ENCODE data around the gene PIEZO2.

Gene PIEZO2

GRCh38 chr18:11024928-11025669, 124.3 kb downstream of the PIEZO2 start:
- DNase-seq = no peak

DNA sequence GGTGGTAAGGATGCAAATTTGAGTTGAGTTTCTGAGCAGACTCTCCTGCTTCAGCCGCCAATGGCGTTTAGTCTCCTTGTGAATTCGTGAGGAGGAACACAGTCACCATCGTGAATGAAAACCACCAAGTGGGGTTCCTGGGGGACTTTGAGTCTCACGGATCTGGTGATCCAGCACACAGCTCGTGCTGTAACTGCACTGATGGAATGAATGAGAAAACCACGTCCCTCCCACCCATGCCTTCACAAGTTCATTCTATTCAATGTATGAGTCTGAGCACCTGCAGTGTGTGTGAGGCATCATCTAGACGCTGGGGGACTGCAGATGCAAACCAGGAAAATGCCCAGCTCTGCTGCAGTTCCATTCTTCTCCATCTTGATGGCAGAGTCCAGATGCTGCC, 127.9 kb downstream of the PIEZO2 start:
- DNase-seq = no peak

- DNase-seq = no peak
Observed at GRCh38 chr18:11020877-11021414, 128.4 kb downstream of the PIEZO2 start.

GRCh38 chr18:11020161-11020853, 129.1 kb downstream of the PIEZO2 start:
- no peak for DNase-seq

DNA sequence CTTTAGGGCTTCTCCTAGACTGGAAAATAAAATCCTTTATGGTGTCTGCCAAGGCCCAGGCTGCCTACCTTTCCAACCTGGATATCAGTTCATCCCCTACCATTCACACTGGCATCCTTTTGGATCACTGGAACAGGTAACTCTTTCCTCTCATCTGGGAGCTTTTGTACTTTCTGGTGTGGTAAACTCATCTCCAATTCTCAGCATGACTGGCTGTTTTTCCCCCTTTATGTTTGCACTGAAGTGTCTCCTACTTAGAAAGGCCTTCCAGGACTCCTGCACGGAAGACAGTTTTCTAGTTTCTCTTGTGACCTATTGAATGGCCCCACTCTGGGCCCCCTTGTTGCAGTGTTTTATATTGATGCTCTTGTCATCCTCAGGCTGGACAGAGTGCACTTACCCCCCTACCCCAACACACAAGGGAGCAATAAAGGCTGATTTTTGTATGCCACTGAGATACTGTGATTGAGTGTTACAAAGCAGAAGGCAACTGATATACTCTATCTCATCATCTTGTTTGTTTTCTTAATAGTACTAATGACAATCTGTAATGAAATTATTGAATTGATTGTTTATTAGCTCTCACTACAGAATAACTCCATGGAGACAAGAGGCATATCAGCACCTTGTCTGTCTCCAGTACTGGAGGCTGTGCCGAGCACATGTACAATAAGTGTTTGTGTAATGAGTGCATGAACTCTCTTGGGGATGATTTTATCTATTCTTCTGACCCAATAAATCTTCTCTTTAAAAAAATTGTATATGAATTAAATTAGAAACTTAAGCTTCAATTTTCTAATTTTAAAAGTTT, 129.9 kb downstream of the PIEZO2 start:
- DNase-seq = no peak

DNA sequence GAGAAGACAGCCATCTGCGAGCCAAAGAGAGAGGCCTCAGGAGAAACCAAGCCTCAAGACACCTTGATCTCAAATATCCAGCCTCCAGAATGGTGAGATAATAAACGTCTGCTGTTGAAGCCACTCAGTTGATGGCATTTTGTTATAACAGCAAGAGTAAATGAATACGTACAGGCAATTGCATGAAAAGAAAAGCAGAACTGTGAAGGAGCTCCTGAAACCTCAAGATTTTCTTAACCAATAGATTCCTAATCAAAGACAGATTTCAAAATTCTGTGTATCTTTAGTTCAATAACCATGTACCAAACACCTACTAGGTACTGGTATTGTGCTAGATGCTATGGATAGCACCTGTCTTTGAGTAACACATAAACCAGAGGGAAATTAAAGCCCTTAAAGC, 139.5 kb downstream of the PIEZO2 start:
- no peak for DNase-seq

DNA sequence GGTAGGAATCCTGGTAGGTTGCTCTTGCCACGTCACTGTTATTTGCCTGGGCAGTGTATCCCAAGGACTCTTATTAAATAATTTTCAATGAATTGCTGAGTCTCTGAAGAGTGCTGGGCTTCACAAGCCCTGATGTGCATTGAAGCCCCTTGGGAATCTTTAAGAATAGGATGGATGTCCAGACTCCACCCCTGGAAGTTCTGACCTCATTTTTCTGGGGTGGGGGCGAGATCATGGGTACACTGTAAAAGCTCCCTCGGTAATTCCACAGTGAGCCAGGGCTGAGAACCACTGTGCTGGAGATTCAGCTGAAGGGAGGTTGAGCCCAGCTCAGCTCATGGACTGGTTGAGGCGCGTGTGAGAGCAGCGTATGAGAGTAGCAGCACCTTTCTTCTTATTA, 140.2 kb downstream of the PIEZO2 start:
- DNase-seq = no peak

GRCh38 chr18:11008505-11008904, 140.9 kb downstream of the PIEZO2 start:
- no peak for DNase-seq

DNA sequence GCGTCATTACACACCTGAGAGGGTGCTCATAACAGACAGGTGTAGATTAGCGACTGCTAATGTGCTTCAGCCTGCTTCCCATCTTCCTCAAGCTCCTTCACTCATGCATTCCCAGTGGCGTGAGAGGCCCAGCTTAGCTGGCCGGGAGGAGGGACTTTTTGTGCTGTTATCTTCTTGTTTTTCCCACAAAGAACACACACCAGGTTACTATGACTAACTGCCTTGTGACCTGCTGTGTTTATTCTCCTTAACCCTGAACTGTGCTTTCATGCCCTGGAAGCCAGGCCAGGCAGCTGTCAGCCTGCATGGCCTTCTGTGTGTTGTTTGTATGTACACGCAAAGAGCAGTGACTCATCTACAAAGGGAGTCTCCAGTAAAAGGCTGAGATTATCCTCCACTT, 143.8 kb downstream of the PIEZO2 start:
- no peak for DNase-seq

DNA sequence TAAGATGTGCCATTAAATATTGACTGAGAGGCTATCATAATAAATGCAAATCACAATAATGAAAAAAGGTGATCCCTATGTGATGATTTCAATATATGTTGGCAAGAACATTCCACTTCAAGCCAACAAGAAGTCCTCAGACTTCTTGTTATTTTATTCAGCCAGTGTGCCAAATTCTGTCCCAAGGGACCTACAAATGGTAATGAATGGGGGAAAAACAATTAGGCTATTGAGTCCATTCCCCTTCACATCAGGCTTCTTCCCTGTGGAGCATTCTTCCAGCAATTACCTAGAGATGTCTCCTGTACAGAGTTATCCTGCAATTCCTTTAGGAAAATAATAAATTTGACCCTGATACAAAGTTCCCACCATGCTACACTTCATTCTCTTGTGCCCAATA, 144.4 kb downstream of the PIEZO2 start:
- no peak for DNase-seq

- no peak for DNase-seq
Observed at GRCh38 chr18:11004294-11004693, 145.1 kb downstream of the PIEZO2 start.

GRCh38 chr18:11002796-11003195, 146.6 kb downstream of the PIEZO2 start:
- peak; percentile 18 for DNase-seq

- no peak for DNase-seq
Observed at GRCh38 chr18:11002277-11002676, 147.1 kb downstream of the PIEZO2 start.

DNA sequence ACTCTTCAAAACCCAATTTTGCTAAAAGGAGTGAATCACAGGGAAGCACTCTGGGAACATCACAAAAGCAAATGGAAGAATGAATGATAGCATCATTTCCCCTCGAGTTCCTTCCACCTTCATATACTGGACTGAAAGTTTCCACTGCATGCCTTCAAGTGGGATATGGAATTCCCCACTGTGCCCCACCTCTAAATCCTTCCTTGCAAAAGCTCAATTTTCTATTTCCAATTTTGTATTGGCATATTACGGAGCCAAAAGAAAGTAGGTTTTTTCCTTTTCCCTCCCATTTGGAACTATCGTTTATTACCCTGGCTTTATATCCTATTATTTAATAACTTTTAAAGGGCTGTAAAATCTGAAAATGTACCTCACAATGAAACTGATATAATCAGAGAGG, 149.3 kb downstream of the PIEZO2 start:
- DNase-seq = no peak

- DNase-seq = no peak
Observed at GRCh38 chr18:10997885-10998284, 151.5 kb downstream of the PIEZO2 start.

DNA sequence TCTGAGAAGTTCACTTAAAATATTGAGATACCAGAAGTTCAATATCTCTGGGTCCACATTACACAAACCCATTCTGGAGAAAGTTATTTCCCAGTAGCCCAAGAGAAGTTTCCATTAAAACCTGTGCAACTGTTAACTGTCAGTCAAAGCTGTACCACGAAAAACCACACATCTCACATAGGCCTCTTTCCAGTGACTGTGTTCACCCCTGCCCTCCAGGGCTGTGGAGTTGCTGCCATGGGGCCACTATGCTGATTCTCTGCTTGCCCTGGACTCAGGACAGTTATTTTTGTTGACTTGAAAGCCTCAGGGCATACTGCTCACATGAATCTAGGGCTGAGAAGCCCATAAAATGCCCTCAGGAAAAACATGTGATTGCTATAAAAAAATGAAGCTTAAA, 153.8 kb downstream of the PIEZO2 start:
- peak; percentile 57 for DNase-seq

GRCh38 chr18:10989486-10989885, 159.9 kb downstream of the PIEZO2 start:
- no peak for DNase-seq

GRCh38 chr18:10985689-10986088, 163.7 kb downstream of the PIEZO2 start:
- no peak for DNase-seq

- DNase-seq = no peak
Observed at GRCh38 chr18:10979411-10979810, 170.0 kb downstream of the PIEZO2 start.

- no peak for DNase-seq
Observed at GRCh38 chr18:10977042-10977441, 172.3 kb downstream of the PIEZO2 start.

DNA sequence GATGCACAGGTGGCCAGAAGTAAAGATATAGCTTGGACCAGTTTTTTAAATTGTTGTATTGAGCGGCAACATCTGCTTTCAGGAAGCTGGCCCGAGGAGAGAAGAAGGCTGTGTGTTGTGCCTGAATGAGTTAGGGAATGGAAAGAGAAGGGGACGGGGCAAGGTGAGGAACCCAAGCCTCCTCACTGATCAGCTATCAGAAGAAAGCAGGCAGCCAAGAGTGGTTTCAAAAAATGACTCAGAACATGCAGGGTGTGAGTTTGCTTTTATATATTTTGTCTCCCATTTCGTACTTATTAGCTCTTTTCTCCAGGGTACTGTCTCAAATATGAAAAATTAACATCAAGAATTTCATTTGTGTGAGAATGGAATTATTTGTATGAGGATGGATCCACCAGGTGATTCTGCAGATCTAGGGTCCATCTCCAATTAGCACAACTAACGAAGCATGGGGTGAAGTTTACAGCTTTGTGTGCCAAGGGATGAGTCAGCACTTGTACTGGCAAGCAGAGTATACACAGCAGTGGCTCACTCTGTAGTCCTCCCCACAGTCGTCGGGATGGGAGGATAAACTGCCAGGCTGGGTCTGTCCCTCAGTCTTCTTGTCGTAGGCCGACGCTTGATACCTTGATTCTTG, 175.7 kb downstream of the PIEZO2 start:
- peak; percentile 68 for DNase-seq

- peak; percentile 13 for DNase-seq
Observed at GRCh38 chr18:10971717-10972116, 177.7 kb downstream of the PIEZO2 start.

DNA sequence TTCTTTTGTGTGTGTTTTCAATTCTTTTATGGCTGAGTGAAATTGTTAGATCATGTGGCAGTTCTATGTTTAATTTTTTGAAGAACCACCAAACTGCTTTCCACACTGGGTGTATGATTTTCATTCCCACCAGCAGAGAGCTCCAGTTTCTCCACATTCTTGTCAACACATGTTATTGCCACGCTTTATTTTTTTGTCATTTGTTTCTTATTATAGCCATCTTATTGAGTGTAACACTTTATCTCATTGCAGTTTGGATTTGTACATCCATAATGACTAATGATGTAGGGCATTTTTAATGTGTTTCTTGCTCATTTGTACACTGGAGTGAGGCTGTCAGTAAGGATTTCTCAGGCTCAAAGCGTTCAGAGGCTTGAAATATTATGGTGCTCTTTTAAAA, 184.2 kb downstream of the PIEZO2 start:
- DNase-seq = no peak
